ENCODE measurements around the gene QSOX2.

DNA sequence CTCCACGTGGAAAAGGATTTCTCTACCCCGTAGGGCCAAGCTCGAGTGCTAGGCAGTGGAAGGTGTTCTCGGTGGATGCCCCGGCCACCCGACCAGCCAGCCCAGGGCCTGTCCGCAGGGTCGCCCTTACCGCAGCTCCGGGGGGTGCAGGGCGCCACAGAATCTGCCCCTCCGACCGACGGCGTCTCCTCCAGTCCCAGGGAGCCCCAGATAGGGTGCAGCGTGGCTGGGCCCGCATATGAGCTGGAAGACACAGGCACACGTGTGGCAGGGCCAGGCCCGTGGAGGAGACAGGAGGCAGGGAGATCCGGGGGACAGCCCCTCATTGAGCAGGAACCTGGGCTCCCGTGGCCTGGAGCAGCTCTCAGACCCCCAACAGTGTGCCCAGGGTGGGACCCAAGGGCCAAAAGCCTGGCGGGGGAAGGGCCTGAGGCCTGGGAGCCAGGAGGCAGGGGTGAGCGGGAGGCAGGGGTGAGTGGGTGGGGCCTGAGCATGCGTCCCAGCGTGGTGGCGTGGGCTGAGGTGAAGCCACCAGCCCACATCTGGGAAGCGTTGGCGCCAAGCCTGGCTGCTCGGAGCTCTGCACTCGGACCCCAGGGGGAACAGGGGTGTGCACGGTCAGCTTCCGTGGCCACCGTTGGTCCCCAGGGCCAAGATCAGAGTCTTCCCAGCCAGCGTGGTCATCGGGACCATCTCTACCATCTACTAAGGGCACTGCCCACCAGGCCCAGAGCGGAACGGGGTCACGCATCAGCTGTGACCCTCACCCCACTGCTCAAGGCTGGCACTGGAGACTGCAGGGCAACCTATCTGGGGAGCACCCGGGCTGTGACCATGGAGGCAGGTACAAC lies 36.0 kb upstream of the QSOX2 start:
- TF ChIP-seq POLR2AphosphoS5 (IDR thresholded peaks at IDR 0.05) (no peak), EP300 (IDR thresholded peaks at IDR 0.05) (no peak)
- TF ChIP-seq, protein P1, sequence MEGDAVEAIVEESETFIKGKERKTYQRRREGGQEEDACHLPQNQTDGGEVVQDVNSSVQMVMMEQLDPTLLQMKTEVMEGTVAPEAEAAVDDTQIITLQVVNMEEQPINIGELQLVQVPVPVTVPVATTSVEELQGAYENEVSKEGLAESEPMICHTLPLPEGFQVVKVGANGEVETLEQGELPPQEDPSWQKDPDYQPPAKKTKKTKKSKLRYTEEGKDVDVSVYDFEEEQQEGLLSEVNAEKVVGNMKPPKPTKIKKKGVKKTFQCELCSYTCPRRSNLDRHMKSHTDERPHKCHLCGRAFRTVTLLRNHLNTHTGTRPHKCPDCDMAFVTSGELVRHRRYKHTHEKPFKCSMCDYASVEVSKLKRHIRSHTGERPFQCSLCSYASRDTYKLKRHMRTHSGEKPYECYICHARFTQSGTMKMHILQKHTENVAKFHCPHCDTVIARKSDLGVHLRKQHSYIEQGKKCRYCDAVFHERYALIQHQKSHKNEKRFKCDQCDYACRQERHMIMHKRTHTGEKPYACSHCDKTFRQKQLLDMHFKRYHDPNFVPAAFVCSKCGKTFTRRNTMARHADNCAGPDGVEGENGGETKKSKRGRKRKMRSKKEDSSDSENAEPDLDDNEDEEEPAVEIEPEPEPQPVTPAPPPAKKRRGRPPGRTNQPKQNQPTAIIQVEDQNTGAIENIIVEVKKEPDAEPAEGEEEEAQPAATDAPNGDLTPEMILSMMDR (IDR thresholded peaks at IDR 0.05): no peak
